ENCODE measurements around the gene MRTFA. TPM values are rescaled to one million over a fixed set of nuclear protein-coding genes. Genes with fewer than 3 reads are reported as not detected.

MRTFA gene
- total RNA-seq, 1 donor from 2014 or later = 77.7 TPM

- DNase-seq (ENCODE audit: low read depth) = peak; percentile 42
Measured at GRCh38 chr22:40491990-40492631, 144.4 kb downstream of the MRTFA start.

DNA sequence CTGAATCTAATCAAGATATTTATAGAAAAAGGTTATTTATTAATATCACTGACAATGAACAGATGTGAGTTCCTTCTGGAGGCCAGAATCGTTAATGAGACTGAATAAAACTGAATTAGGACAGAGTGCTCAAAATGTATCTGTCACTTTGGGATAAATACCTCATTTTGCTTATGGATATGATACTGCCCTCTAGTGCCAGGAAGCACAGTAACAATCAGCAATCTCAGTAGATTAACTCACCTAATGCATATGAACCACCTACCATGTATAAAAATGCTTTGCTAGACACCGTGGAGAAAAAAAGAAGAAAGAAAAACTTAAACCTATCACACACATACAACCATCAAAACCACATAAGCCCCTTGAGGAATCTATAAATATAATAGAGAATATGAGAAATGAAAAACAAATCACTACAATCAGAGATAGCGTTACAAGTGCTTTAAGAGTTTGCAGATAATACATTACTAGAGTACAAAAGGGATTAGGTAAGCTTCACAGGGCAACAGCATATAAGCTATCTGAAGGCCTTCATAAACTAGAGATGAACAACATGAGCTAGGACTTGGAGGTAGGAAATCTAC lies 148.8 kb downstream of the MRTFA start:
- DNase-seq (ENCODE audit: low read depth) = no peak

GRCh38 chr22:40486962-40487602 lies 149.4 kb downstream of the MRTFA start:
- DNase-seq (ENCODE audit: low read depth) = no peak

- DNase-seq (ENCODE audit: low read depth) = peak; percentile 57
Measured at GRCh38 chr22:40485813-40486667, 150.5 kb downstream of the MRTFA start.

GRCh38 chr22:40484906-40485669 lies 151.4 kb downstream of the MRTFA start:
- DNase-seq (ENCODE audit: low read depth) = no peak

- no peak for DNase-seq (ENCODE audit: low read depth)
Measured at GRCh38 chr22:40482886-40483285, 153.6 kb downstream of the MRTFA start.

DNA sequence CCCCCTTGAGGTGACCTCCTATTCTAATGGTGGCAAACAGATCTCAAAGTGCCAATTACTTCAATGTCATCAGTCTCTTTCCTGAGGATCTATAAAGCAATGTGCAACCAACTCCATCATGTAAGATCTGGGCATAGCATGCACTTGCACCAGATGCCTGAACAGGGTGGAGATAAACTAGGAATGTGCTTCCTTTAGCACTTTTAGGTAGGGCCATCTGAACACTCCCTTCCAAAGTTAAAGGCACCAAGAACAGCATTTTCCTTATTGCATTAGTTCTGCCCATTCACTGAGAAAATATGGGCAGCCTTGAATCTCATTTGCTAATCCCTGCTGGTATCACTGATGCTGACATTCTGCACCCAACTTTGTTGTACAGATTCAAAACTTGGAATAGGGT lies 154.1 kb downstream of the MRTFA start:
- no peak for DNase-seq (ENCODE audit: low read depth)

- DNase-seq (ENCODE audit: low read depth) = no peak
Measured at GRCh38 chr22:40480996-40481395, 155.5 kb downstream of the MRTFA start.

GRCh38 chr22:40479887-40480538 lies 156.5 kb downstream of the MRTFA start:
- DNase-seq (ENCODE audit: low read depth) = no peak

DNA sequence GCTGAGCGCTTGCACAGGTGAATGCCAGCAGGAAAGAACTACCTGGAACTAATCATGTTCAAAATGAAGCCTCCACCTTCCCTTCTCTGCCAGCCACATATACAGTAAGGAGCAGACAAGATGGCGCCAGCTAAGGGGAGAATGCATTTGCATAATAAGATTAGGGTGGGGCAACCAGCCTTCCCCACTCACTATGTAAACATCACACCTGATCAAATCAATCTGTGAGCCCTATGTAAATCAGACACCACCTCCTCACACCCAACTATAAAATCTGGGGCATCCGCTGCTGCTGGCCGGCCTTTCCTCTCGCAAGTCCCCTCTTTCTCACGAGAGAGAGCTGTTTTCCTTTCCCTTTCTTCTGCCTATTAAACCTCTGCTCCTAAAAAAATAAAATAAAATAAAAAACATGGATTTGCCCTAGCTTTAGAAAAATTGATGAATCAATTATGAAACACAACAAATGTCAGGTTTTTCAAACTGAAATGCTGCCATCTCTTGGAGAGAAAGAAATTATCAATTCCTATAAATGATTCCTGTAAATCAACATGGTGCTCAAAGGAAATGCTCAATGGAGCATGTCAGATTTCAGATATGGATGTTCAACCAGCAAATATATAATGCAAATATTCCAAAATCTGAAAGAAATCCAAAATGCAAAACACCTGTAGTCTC lies 157.3 kb downstream of the MRTFA start:
- no peak for DNase-seq (ENCODE audit: low read depth)

DNA sequence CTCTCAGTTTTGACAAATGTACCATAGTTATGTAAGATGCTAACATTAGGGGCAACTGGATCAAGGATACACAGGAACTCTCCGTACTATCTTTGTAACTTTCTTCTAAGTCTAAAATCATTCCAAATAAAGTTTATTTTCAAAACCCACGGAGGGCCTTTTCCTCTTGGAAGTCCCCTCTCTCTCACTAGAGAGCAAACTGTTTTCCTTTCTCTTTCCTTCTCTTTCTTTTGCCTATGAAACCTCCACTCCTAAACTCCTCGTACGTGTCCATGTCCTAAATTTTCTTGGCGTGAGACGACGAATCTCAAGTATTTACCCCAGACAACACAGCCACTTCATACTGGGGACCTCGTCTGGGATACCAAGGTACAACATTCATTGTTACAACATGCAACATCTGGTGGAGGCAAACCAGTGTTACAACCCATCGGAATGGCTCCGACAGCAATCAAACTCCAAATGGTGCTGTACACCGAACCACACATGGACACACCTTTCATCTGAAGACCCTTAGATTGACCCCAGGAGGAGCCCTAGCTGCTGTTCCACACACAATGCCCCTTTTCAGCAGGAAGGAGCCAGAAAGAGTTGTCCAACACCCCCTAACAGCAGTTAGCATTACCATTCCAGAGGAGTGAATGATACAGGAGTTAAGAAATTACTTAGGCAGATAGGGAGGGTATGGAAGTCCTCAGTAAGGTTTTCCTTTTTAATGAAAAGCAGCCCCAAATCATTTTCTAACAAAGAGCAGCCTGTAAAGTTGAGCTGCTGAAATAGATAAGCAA lies 158.0 kb downstream of the MRTFA start:
- DNase-seq (ENCODE audit: low read depth) = no peak

- DNase-seq (ENCODE audit: low read depth) = no peak
Measured at GRCh38 chr22:40477683-40478337, 158.7 kb downstream of the MRTFA start.

DNA sequence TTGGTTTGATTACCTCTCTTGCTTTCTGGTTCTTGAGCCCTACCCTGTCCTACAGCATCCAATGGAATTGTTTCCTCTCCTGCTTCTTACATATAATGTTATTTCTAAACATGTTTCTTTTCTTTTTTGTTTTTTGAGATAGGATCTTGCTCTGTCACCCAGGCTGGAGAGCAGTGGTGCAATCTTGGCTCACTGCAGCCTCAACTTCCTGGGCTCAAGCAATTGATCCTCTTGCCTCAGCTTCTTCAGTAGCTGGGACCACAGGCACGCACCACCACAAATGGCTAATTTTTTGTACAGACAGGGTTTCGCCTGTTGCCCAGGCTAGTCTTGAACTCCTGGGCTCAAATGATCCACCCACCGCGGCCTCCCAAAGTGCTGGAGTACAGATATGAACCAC lies 160.2 kb downstream of the MRTFA start:
- DNase-seq (ENCODE audit: low read depth) = no peak

DNA sequence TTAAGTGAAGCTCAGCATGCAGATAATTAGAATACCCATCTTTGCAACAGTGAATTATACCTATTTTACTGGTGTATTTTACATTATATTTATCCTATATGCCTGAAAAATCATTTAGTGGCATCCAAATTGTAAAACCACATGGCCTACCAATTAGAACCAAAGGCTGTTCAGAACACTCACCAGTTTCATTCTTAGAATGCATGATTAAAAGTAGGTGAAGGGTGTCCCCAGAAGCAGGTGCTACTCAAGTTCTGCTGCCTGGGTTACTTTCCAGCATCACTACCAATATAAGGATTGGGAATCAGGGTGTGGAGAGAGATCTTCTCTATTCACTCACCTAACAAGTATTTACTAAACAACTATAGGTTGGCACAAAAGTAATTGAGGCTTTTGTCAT lies 162.8 kb downstream of the MRTFA start:
- no peak for DNase-seq (ENCODE audit: low read depth)

DNA sequence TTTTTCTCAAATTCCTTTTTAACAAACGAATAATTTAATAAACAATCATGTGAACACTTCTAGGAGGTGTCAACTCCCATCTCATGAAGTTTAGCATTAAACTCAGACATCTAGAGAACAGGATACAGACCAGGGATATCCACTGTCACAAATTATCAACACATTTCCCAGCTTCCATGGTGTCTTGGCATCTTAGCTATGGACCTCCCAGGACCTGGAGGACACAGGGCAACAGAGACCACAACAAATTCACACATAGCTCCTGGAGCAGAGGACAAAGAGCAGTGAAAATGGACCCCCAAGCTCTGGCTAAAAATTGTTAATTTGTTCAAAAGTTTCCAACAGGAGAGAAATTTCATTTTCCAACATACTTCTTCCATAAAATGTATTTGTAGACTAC lies 163.9 kb downstream of the MRTFA start:
- no peak for DNase-seq (ENCODE audit: low read depth)

DNA sequence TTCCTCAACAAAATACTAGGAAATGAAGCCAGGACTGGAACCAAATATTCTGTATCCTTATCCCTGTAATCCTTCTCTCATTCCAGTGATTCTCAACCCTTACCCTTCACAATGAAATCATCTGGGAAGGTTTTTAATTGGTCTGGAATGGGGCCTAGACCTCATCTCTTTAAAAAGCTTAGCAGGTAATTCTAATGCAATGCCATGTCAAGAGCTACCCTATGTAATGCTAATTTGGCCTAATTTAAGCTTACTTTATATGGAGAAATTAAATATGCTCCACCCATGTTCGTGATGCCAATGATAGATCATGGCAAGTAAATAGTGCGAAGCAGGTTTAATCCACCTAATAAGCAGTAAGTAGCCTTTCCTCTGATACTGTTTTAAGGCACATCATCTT lies 164.5 kb downstream of the MRTFA start:
- no peak for DNase-seq (ENCODE audit: low read depth)

DNA sequence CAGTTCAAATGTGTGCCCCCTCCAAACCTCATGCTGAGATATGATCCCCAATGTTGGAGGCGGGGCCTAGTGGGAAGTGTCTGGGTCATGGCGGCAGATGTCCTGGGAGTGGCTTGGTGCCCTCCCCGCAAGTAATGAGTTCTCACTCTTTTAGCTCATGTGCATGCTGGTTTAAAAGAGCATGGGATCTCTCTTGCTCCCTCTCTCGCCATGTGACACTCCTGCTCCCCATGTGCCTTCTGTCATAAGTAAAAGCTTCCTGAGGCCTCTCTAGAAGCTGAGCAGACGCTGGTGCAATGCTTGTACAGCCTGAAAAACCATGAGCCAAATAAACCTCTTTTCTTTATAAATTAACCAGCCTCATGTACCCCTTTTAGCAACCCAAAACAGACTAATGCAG lies 167.3 kb downstream of the MRTFA start:
- no peak for DNase-seq (ENCODE audit: low read depth)

DNA sequence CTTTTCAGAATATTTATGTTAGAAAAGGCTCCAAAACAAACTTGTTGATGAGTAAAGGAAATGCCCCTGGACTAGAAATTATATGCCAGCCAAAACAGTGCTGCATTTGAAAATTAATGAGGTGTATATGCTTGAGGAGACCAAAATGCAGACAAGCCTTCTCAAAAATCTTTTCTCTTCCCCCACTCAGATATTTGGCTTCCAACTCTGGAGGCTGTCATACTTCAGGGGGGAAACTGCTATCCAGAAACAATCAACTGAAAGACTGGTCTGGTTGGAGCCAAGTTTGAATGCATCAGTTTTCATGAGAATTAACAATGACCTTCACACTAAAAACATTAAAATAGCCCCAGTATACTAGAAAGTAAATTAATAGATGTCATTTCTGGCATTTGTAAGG lies 167.9 kb downstream of the MRTFA start:
- DNase-seq (ENCODE audit: low read depth) = no peak

DNA sequence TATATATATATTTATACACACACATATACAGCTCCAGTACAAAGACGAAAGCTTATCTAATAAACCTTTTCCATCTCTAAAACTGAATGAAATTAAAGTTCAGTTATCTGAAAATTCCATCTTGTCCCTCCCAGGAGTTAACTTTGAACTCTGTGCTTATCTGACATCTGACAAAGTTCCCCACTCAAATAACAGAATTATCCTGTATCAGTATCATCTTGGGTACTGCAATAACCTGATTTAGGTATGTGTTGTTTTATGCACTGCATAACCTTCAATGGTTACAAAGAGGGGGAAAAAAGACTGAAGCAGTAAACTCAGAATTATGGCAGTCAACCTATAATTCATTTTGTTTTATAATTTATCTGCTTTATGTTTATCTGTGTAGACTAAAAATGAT lies 169.5 kb downstream of the MRTFA start:
- no peak for DNase-seq (ENCODE audit: low read depth)
